Peyer's patch (tissue), 4 donors: ENCODE data around the gene EBF4.

Experiments
- CTCF ChIP-seq, 6 experiments: fragments of 450-650 bp in 4 of 6; fragments of 200-600 bp in 2 of 6; sonication (generic) in 1 of 6; IDR thresholded peaks; one replicate each; pipeline ENCODE4 v1.5.1; 2017 to 2019; ENCODE audit warnings: antibody characterized with exemption in 6 of 6, mild to moderate bottlenecking in 3 of 6, moderate library complexity in 1 of 6
- POLR2A ChIP-seq, 2 donors: fragments of 450-650 bp; IDR thresholded peaks; one replicate each; pipeline ENCODE4 v1.5.1; 2017; ENCODE audit warnings: antibody characterized with exemption in 2 of 2, mild to moderate bottlenecking in 2 of 2, moderate library complexity in 2 of 2

- TF ChIP-seq POLR2A (IDR thresholded peaks at IDR 0.05) (peak; percentile 63 to 84), CTCF (IDR thresholded peaks at IDR 0.05) (no peak)
Measured at GRCh38 chr20:2651772-2652723, 40.5 kb upstream of the EBF4 start, which contains the start of gene NOP56.
